ENCODE measurements around the gene ZNF43.
"Not testable (repeated sequence)": the region's sequence is repeated elsewhere in the genome, so short reads cannot be mapped to it uniquely, and the experiment has no call there.

Gene ZNF43

DNA sequence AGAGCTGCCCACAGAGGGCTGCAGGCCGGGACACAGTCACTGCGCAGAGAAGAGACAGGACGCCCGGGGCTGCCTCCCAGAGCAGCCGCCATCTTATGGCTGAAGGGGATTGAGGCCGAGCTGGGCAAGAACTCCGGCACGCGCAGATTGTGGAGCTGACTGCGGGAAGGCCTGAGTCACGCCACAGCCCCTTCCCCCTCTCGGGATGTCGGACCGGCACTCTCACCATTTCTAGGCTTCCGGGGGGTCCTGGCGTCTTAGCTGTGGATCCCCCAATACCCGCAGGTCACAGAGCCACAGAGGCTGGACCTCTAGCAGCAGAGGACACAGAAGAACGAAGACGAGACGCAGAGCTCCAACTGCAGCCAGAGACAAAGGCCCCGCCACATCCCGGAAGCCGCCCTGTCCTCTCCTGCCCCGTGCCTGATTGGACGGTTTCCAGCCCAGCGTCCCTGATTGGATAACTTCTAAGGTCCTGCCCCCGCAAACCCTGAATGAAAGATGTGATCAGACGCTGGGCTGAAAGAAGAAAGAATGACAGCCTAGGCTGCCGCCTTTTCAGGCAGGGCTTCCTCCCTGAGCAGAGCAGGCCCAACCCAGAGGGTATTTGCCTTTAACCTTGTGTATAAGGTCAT lies at the start of gene ZNF43:
ZNF43 (minus strand) TSS at position 373 of the 635 bp plus-strand sequence; CDS start at position 229, 144 bp downstream.
- DNase-seq (ENCODE audit: low read depth in 2 of 2): peak; percentile 80 to 91

DNA sequence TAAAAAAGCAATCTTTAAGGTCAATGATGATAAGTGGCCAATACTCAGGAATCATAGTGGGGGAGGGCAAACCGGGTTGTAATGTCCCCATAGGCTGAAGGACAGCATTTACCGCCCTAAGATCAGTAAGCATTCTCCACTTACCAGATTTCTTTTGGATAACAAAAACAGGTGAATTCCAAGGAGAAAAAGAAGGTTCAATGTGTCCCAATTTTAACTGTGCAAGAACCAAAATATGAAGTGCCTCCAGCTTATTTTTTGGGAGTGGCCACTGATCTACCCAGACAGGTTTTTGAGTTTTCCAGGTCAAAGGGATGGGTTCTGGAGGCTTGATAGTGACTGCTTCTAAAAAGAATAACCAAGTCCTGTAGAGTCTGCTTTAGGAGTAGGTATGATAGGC lies 49.5 kb upstream of the ZNF43 start:
- not testable (repeated sequence) for DNase-seq (ENCODE audit: low read depth in 2 of 2)

DNA sequence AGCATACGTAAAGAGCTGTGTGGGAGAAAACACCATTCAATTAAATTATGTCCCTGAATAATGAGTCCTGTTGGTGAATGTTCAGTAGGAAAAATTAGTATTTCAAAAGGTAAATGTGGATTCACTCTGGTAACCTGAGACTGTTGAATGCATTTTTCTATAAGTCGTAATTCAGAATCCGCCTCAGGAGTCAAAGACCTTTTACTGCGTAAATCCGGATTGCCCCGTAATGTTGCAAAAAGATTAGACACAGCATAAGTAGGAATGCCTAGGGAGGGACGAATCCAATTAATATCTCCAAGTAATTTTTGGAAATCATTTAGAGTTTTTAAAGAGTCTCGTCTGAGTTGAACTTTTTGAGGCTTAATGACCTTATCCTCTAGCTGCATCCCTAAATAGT lies 48.8 kb upstream of the ZNF43 start:
- DNase-seq (ENCODE audit: low read depth in 2 of 2): not testable (repeated sequence)

DNA sequence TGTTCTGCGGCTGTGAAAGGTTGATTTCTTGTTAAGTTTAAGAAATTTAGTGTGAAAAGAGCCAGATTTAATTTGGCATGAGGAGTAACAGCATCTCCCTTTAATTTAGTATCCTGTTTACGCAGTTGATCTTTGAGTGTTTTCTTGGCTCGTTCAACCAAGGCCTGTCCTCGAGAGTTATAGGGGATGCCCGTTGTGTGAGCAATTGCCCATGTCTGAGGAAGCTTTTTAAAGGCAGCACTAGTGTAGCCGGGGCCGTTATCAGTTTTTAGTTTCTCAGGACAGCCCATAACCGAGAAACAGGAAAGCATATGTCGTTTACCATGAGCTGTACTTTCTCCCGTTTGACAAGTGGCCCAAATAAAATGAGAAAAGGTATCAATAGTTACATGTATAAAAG lies 47.5 kb upstream of the ZNF43 start:
- DNase-seq (ENCODE audit: low read depth in 2 of 2): no peak

DNA sequence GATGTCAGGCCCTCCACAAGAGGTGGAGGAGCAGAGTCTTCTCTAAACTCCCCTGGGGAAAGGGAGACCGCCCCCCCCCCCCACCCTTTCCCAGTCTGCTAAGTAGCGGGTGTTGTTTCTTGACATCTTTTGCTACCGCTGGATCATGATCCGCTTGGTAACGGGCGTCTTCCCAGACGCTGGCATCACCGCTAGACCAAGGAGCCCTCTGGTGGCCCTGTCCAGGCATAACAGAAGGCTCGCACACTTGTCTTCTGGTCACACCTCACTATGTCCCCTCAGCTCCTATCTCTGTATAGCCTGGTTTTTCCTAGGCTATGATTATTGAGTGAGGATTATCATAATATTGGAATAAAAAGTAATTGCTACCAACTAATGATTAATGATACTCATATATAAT lies 44.8 kb upstream of the ZNF43 start:
- DNase-seq (ENCODE audit: low read depth in 2 of 2): peak; percentile 6

DNA sequence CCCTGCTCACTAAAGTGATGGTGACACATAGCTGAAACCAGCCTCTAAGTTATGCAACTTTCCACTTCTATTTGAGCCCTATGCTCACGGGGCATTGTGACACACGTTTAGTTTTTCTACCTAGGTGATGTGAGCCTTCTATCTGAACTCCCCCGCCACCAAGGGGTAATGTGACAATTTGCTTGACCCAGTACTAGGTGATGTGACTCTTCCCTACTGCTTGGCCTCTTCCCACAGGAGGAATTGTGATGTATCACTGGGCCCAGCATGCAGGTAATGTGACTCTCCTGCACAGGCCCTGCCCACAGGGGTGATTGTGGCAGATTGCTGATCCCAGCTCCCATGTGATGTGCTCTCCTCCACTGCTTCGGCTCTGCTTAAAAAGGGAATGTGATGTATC lies 42.7 kb upstream of the ZNF43 start:
- no peak for DNase-seq (ENCODE audit: low read depth in 2 of 2)

DNA sequence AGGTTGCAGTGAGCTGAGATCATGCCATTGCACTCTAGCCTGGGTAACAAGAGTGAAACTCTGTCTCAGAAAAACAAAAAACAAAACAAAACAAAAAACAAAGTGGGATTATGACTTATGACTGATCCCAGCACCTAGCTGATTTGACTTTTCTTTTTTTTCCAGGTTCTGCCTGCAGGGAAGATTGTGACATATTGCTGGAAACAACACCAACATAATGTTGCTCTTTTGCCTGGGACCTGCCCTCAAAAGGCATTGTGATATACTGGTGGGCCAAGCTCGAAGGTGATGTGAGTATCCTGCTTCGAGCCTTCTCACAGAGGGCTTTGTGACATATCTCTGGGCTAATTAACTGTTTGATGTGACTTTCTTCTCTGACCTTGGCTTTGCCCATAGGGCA lies 42.0 kb upstream of the ZNF43 start:
- no peak for DNase-seq (ENCODE audit: low read depth in 2 of 2)

DNA sequence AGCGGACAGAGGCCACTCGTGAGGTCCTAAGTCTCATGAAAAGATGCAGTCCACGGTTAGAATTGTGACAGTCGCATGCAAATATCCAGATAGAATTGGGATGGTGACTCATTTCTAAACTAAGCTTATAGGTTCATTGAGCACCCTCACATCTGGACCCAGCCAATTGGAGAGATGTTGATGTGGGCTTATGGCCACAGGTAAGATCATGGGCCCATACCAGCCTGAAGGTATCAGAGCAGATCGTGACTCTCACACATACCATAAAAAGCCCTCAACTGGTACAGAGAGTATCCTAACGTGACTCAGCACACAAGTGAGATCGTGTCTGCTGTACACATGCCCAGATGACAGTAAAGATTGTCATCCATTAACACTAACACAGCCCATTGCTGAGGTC lies 40.6 kb upstream of the ZNF43 start:
- not testable (repeated sequence) for DNase-seq (ENCODE audit: low read depth in 2 of 2)

DNA sequence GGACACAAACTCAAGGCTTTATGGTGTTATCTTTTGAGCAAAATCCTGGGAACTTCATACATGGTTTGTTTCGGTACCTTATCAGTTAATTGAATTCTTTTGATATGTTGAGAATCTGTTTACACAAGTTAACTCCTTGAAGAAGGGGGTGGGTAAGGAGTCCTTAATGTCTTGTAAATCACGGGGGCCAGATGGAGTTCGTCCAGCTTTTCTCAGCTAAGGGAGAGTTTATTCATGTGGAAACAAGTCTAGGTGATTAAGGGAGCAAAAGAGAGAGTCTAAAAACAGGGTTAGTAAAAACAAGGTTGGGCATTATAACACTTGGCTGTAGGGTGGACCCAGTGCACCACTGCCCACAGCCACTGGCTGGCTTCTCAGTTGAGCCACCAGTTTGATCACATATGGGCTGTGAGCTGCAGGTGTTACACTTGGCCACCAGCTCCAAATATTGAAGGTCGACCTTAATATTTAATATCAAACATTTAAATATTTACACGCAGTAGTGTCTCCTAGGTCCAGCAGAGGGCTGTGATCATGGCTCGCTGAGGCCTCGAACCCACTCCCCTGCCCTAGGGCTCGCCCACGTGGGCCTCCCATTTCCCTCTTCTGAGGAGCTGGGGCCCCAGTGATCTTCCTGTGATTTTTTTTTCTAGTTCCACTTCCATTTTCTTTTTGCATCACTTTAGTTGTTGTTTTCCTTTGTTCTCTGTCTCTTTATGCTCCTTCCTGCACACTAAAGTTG lies 21.0 kb upstream of the ZNF43 start:
- no peak for DNase-seq (ENCODE audit: low read depth in 2 of 2)

DNA sequence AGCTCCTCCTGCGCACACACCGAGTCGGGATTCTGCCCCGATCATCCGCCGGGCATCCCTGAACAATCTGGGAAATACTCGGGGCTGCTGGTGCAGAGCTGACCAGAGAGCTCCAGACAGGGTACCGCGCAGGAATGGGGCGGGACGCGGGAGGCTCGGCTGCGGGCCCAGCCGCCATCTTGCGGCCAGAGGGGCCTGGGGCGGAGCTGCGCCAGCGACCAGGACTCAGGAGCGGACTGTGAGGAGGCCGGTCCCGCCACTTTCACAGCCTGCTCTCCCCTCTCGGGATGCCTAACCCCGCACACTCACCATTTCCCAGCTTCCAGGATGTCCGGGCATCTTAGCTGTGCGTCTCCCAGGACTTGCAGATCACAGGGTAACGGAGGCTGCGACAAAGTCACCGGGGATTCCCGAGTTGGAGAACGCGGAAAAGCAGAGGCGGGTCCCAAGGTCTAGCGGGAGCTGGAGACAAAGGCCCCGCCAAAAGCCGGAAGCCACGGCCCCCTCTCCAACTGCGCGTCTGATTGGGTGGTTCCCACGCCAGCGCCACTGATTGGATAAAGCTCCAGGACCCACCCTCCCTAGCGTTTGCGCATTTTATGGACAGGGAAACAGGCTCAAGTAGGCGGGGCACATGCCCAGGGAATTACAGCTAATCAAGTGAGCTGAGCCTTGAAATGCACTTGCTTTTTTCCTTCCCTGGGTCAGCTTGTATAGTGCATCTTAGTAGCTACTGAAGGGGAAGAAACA lies 15.8 kb upstream of the ZNF43 start:
- DNase-seq (ENCODE audit: low read depth in 2 of 2): peak; percentile 82 to 91

DNA sequence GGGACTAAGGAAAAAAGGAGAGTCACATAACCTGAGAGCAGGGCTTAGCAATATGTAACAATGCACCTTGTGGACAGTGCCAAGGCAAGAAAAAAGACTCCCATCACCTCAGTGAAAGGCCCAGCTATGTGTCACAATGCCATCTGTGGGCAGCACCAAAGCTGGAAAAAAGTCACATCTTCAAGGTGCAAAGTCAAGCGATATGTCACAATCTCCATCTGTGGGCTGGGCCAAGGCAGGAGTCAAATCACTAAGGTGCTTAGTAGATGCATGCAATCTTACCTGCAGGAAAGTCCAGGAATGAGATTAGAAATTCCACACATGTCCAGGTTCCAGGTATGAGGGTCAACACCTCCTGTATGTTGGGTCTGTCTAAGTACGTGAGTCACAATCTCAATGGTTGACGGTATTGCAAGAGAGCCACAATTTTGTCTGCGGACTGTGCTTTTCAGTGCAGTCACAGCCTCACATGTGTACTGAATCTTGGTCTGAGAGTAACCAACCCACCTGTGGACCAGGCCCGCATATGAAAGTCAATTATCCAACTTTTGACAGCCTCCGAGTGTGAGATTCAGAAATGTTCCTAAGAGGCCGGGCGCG lies 14.8 kb upstream of the ZNF43 start:
- DNase-seq (ENCODE audit: low read depth in 2 of 2): no peak

DNA sequence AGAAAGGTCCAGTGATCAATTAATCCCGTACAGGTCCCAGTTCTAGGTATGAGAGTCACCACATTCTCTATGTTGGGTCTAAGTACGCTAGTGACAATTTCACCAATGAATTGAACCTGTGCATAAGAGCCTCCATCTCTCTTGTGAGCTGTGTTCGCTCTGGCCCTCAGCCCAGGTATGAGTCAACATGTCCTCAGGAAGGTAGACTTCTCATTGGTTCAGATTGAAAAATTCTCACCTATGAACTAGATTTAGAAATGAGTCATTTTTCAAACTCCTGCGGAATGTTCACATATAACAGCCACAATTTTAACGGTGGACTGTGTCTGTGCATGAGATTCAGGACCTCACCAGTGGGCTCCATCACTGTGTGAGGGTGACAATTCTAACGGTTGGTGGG lies 12.7 kb upstream of the ZNF43 start:
- no peak for DNase-seq (ENCODE audit: low read depth in 2 of 2)

DNA sequence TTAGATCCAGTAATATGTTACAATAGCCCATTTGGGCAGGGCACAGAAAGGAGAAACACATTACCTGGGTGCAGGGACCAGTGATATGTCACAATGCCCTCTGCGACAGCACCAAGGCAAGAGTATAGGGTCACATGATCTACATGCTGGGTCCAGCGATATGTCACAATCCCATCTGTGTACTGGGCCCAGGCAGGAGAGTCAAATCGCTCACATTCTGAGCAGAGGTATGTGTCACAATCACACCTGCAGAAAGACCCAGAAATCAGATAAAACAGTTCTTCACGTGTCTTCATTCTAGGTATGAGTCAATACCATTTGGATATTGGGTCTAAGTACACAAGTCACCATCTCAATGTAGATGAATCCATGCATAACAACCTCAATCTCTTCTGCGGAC lies 7.1 kb upstream of the ZNF43 start:
- DNase-seq (ENCODE audit: low read depth in 2 of 2): no peak

DNA sequence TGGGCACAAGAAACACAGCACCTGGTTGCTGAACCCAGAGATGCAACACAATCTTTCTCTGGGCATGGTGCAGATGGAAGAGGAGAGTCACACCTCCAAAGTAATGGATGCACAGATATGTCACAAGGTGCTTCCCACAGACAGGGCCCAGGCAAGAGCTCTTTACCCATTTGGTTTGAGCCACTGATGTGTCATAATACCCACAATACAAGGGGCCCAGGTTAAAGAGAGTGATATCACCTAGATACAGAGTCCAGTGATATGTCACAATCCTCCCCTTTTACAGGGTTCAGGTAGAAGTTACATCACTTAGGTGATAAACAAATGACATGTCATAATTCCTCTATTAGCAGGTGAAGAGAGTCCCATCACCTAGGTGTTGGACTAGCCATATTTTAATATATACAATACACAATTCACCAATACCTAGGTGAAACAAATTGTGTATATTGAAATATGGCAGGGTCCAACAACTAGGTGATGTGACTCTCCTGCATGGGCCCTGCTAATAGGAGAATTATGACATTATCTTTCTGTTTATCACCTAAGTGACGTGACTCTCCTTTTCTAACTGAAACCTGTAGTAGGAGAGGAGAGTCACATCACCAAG lies 5.6 kb upstream of the ZNF43 start:
- no peak for DNase-seq (ENCODE audit: low read depth in 2 of 2)

DNA sequence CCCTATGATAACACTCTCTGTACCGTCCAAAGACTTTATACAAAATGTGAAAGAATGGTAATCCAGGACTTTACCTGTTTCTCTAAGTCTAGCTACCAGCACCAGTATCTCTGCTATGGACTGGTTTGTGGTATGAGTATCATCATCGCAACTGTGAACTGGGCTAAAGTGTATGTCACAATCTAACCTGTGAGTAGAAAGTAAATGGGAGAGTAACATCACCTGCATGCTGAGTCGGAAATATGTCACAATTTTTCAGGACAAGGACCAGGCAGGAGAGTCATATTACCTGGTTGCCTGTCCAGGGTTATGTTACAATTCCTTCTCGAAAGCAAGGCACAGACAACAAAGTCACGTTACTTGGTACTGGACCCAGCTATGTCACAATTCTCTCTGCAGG lies 5.1 kb upstream of the ZNF43 start:
- no peak for DNase-seq (ENCODE audit: low read depth in 2 of 2)

DNA sequence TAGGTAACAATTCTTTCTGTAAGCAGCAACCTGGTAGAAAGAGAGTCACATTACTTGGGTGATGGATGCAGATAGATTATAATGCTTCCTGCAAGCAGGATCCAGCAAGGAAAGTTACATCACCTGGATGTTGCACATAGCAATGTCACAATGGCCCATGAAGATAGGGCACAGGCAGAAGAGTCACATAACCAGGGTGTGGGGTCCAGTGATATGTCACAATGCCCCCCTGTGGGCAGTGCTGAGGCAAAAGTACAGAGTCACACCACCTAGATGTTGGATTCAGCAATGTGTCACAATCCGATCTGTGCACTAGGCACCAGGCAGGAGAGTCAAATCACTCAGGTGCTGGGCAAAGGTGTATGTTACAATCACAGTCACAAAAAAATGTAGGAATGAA lies 4.0 kb upstream of the ZNF43 start:
- DNase-seq (ENCODE audit: low read depth in 2 of 2): no peak

DNA sequence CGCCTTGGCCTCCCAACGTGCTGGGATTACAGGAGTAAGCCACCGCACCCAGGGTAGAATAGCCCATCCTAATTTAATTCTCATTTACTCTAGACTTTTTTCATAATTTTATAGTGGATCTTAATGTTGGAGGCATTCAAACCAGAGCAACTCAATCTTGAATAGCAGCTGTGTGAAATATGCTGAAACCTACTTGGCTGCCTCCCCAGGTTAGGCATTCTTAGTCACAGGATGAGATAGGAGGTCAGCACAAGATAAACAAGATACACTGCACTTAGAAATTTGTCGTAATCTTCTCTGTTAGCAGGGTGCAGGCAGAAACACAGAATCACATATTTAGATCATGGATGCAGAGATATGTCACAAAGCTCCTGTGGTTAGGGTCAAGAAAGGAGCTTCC lies 2.7 kb upstream of the ZNF43 start:
- no peak for DNase-seq (ENCODE audit: low read depth in 2 of 2)

DNA sequence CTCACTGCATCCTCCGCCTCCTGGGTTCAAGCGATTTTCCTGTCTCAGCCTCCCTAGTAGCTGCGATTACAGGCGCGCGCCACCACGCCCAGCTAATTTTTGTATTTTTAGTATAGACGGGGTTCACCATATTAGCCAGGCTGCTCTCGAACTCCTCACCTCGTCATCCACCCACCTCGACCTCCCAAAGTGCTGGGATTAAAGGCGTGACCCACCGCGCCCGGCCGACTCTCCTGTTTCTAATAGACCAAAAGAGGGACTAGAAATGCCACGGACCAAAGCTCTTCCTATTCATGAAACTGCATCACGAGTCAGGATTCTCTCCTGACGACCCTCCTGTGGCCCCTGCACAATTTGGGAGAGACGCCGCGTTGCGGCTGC lies 563 bp downstream of the ZNF43 start:
- DNase-seq (ENCODE audit: low read depth in 2 of 2): peak in 1 of 2 donors; percentile 8

DNA sequence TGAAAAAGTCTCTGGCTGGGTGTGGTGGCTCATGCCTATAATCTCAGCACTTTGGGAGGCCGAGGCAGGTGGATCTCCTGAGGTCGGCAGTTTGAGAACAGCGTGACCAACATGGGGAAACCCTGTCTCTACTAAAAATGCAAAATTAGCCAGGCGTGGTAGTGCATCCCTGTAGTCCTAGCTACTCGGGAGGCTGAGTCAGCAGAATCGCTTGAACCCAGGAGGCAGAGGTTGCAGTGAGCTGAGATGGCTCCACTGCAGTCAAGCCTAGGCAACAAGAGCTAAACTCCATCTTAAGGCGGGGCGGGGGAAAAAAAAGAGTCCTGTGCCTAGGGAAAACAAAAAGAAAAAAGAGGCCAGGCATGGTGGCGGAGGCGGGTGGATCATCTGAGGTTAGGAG lies 2.2 kb downstream of the ZNF43 start:
- no peak for DNase-seq (ENCODE audit: low read depth in 2 of 2)

DNA sequence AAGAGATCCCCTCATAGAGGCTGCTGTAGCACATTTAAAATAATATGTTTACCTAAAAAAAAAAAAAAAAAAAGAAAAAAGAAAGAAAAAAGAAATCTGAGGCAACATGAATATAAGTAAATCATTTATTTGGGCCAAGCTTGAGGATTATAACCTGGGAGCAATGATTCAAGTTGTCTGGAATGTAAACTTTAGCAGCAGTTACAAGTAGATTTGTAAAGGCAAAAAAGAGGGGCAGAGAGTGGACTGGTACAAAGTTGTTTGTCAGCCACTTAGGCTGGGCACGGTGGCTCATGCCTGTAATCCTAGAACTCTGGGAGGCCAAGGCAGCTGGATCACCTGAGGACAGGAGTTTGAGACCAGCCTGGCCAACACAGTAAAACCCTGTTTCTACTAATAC lies 11.3 kb downstream of the ZNF43 start:
- DNase-seq (ENCODE audit: low read depth in 2 of 2): no peak

DNA sequence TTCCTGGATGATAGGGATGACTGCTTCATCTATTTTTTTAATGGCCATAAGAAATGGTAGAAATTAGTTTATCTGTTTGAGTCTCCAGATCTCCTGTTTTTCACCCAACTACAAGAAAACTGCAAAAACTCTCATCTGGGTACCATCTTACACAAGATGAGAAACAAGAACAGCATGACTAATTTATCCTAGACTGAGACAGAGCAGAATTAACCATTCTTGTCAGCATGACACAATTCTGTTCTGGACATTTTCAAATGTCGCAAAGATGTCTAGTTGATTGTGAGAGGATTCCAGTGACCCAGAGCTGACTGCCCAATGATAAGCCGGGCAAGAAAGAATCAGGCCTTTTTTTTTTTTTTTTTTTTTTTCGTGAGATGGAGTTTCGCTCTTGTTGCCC lies 12.8 kb downstream of the ZNF43 start:
- no peak for DNase-seq (ENCODE audit: low read depth in 2 of 2)

DNA sequence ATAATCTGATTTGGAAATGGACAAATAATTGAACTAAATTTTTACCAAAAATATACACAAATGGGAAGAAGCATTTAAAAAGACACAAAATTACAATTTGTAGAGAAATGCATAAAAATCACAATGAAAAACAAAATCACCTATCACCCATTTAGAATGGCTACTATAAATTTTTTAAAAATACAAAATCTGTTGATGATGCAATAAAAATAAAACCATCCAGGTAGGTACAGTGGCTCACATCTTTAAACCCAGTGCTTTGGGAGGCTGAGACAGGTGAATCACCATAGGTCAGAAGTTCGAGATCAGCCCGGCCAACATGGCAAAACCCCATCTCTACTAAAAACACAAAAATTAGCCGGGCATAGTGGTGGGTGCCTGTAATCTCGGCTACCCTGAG lies 23.5 kb downstream of the ZNF43 start:
- DNase-seq (ENCODE audit: low read depth in 2 of 2): no peak
